Measurements from ENCODE around the gene NFATC1.

NFATC1 gene

GRCh38 chr18:79554321-79554720 lies 158.6 kb downstream of the NFATC1 start:
- DNase-seq (ENCODE audit: low read depth, low spot score), result no peak

- no peak for DNase-seq (ENCODE audit: low read depth, low spot score)
These were observed 159.4 kb downstream of the NFATC1 start for GRCh38 chr18:79554945-79555645.

- no peak for DNase-seq (ENCODE audit: low read depth, low spot score)
These were observed 160.2 kb downstream of the NFATC1 start for GRCh38 chr18:79555885-79556284.

- DNase-seq (ENCODE audit: low read depth, low spot score), result no peak
These were observed 161.3 kb downstream of the NFATC1 start for GRCh38 chr18:79556829-79557585.

DNA sequence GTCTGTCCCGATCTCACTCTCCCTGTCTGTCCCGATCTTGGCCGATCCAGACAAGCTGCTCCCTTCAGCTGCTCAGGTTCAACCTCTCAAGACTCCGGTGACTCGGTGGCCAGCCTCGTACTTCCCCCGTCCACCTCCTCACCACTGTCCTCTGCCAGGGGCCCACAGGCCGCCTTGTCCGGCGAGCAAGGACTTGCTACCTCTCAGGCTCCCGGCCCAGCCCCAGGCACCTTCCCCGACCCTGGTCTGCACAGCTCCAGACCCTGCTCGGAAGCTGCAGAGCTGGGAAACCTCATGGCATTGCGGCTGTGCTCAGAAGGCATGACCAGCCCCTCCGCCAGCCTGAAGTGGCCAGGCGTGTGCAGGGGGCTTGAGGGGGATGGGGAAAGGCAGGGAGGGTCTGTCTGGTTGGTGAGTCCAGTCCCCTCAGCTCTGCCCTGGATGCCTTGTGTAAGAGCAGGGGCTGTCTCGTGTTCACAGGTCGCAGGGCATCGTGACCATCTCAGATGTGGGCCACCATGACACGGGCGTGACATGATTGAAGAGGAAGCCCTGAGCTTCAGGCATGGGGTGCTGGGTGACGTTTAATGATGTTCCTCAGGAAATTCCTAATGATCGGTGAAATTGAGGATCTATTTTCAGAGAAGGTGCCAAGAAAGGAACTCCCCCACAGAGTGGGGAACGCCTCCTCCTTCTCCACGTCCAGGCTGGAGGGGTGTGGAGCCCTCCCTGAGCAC lies 162.6 kb downstream of the NFATC1 start:
- no peak for DNase-seq (ENCODE audit: low read depth, low spot score)

DNA sequence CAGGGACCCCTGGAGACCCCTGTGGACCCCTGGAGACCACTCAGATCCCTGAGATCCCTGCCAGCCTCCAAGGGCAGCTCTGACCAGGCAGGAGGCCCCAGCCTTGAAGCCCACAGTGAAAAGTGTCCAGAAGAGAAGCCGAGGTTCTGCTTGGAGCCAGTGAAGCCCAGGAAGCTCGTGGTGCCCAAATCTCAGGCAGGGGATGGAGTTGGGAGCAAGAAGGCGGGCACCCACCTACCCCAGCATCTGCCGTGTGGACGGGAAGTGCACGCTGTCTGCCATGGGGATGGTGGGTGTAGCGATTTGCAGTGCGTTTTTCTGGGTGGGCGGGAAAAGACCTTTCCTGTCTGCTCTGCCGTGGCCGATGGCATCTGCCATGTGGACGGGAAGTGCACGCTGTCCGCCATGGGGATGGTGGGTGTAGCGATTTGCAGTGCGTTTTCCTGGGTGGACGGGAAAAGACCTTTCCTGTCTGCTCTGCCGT lies 163.2 kb downstream of the NFATC1 start:
- no peak for DNase-seq (ENCODE audit: low read depth, low spot score)

DNA sequence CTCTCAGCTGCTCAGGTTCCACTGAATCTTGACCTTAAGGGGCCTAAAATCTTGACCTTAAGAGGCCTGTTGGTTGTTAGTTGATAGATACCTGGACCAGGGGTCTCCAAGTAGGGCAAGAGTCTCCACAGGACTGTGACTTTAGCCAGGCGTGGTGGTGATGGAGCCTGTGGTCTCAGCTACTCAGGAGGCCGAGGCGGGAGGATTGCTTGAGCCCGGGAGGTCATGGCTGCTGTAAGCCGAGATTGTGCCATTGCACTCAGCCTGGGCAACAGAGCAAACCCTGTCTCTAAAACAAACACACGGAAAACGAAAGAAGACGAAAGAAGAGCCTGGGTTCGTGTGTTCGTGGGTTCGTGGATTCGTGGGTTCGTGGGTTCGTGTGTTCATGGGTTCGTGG lies 163.7 kb downstream of the NFATC1 start:
- no peak for DNase-seq (ENCODE audit: low read depth, low spot score)

DNA sequence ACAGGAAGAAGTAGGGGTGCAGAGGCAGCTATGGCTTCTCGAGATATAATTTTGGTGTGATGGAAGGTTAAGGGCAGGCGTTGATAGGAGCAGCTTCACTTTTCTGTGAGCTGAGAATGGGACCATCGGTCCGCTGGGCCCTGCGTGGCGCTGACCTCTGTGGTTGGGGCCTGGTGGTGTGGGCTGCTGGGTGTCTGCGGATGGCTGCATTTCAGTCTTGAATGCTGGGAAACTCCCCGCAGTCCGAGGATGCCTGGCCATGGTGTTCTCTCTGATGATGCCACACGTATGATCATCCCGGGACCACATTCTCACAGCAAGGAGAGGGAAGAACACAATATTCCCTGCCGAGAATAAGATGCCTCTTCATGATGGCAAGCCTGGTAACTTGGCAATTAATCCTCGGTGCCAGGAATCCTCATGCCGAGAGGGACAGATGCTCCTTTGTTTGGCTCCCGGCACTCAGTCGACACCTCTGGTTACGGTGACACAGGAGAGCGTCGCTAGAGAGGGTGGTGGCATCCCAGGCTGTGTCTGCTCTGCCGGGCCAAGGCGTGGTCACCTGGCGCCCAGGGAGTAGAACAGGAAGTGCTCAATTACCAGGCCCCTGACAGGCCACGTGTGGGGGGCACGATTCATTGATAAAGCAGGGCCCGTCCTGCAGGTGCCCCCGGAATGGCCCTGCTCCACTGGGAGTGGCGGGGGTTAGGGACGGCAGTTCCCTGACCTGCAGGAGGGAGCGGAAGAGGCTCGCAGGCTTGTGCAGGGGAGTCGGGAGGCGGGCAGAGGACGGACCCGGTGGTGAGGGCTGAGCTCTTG lies 164.5 kb downstream of the NFATC1 start:
- DNase-seq (ENCODE audit: low read depth, low spot score), result no peak

- DNase-seq (ENCODE audit: low read depth, low spot score), result no peak
These were observed 165.1 kb downstream of the NFATC1 start for GRCh38 chr18:79560861-79561210.

- DNase-seq (ENCODE audit: low read depth, low spot score), result no peak
These were observed 168.2 kb downstream of the NFATC1 start for GRCh38 chr18:79563949-79564348.

DNA sequence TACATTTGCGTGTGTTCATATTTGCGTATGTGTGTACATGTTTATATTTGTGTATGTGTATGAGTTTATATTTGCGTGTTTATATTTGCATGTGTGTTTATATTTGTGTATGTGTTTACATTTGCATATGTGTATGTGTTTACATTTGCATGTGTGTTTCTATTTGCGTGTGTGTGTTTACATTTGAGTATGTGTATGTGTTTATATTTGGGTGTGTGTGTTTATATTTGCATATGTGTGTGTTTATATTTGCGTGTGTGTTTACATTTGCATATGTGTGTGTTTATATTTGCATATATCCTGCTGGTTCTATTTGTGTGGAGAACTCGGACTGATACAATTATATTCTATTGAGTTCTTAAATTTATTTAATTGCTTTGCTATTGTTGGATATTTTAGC lies 168.7 kb downstream of the NFATC1 start:
- DNase-seq (ENCODE audit: low read depth, low spot score), result no peak

- DNase-seq (ENCODE audit: low read depth, low spot score), result no peak
These were observed 171.2 kb downstream of the NFATC1 start for GRCh38 chr18:79566771-79567431.

DNA sequence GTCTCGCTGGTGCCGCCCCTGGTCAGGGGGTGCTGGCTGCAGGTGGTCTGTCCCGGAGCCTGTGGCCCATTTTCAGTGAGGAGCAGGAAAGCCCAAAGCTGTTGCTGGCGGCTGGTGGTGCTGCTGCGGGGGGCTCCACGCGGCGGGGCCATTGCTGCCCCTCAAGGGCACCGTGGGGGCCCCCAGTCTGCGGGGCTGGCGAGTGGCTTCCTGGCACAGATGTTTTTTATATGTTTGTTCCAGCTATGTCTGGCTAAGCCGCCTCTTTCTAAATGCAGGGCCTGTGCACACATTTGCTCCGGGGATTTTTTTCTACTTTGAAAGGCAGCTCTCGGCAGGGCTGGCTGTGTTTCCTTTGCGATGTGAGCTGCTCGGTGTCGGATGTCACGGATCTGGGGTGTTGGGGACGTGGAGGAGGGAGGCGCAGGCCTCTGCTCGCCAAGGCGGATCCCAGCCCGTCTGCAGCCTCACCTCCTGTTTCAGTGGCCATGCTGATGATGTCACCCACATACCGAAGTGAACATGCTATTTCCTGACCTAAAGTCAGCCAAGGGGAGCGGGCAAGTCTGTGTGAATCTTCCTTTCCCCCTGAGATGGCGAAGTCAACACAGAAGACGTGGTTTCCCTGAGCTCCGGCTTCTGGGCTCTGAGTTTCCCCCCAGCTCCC lies 171.9 kb downstream of the NFATC1 start:
- peak; percentile 51 for DNase-seq (ENCODE audit: low read depth, low spot score)

GRCh38 chr18:79568543-79569205 lies 172.9 kb downstream of the NFATC1 start:
- no peak for DNase-seq (ENCODE audit: low read depth, low spot score)

- DNase-seq (ENCODE audit: low read depth, low spot score), result no peak
These were observed 174.0 kb downstream of the NFATC1 start for GRCh38 chr18:79569720-79570119.

DNA sequence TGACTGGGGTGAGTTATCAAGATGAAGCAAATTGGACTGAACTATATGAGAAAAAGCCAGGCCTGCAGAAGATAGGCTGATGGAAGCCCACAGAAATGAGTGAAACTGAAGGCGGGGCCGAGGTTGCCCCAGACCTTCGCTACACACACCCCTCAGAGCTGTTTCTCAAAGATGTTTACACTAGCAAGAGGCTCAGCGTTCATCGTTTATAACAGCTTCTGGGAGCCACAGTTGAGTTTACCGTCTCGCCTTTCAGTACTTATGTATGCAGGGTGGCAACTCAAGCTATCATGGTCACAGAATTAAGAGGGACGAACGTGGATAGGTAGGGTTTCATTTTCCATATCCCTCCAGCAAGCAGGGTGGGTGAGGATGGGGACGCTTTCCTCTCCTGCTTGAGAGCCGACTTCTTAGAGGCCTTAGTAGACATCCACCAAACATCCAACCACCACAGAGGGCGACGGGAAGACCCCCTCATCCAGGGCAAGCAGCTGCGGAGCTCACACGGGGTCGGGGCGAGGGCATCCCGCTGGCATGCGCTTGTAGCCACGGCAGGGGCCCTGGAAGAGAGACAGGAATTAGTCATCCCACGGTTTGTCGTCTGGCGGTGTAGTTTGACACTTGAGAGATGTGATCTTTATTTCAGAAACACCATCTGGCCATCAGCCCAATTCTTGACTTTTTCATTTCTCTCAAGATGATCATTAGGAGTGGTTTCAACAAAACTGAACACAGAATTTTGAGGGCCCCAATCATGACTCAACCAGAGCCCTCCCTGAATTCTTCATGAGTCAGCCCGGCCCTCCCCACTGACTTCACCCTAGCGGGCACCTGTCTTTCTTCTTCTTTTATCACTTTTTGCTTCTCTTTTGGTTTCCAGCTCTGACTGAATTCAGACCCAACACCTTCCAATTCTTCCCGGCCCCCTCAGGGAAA lies 174.8 kb downstream of the NFATC1 start:
- DNase-seq (ENCODE audit: low read depth, low spot score), result peak; percentile 33

- DNase-seq (ENCODE audit: low read depth, low spot score), result no peak
These were observed 175.7 kb downstream of the NFATC1 start for GRCh38 chr18:79571211-79572092.

Data from smooth muscle cell of the brain vasculature (primary cell).